OCI-LY7 (cell line): ENCODE results near the gene VKORC1. TPM values are rescaled to one million over a fixed set of nuclear protein-coding genes. Genes with fewer than 3 reads are reported as not detected.

Experiments
- BruUV-seq: library from RNA; stranded (reverse); fragments of 400-500 nt; replicated peaks from 2 replicates; lab custom pipeline; 2021; lab: Mats Ljungman, UMichigan
- CTCF ChIA-PET: fragments of 300-600 bp; sonication (Branson Sonifier 250); formaldehyde crosslinking; loops from one replicate; lab custom pipeline; 2022; ENCODE audit warnings: antibody characterized with exemption; ENCODE audit not compliant: unreplicated experiment; lab: Charles Lee
- POLR2A ChIA-PET: fragments of 300-600 bp; sonication (Branson Sonifier 250); formaldehyde crosslinking; loops from one replicate; lab custom pipeline; 2022; ENCODE audit warnings: antibody characterized with exemption; lab: Charles Lee
- DNase-seq: peaks from one replicate; pipeline ENCODE4 v3.0.0-alpha.2; 2015; ENCODE audit warnings: low spot score
- H2AFZ ChIP-seq: fragments of 200-600 bp; sonication (generic), shearing (Covaris generic); 2 replicates; pipeline ENCODE4 v1.6.1; 2014; ENCODE audit warnings: mild to moderate bottlenecking, antibody characterized with exemption, low read length, moderate library complexity
- H3K27ac ChIP-seq: fragments of 200-600 bp; sonication (generic); 2 replicates; pipeline ENCODE4 v1.5.1; 2014; ENCODE audit warnings: mixed run types, low read depth, mild to moderate bottlenecking, moderate library complexity, low read length, inconsistent platforms; ENCODE audit not compliant: poor library complexity, severe bottlenecking
- H3K36me3 ChIP-seq: fragments of 200-600 bp; sonication (generic); 2 replicates; pipeline ENCODE4 v1.6.1; 2014; ENCODE audit warnings: mild to moderate bottlenecking, antibody characterized with exemption, low read length, moderate library complexity, mixed read lengths; ENCODE audit not compliant: insufficient read depth
- H3K4me1 ChIP-seq: fragments of 200-600 bp; sonication (generic); 2 replicates; pipeline ENCODE4 v1.5.1; 2014; ENCODE audit warnings: mild to moderate bottlenecking, low read length; ENCODE audit not compliant: insufficient read depth, poor library complexity, severe bottlenecking
- H3K4me2 ChIP-seq: fragments of 200-600 bp; sonication (generic); 2 replicates; pipeline ENCODE4 v1.6.1; 2014; ENCODE audit warnings: mild to moderate bottlenecking, low read length
- H3K4me3 ChIP-seq: fragments of 200-600 bp; sonication (generic); 2 replicates; pipeline ENCODE4 v1.5.1; 2014; ENCODE audit warnings: mild to moderate bottlenecking, low read depth, low read length; ENCODE audit not compliant: poor library complexity, severe bottlenecking
- H3K79me2 ChIP-seq: fragments of 200-600 bp; sonication (generic); 2 replicates; pipeline ENCODE4 v1.6.1; 2016; ENCODE audit warnings: low read depth, mild to moderate bottlenecking, low read length, moderate library complexity, mixed read lengths; ENCODE audit not compliant: insufficient read depth
- H3K9me2 ChIP-seq: fragments of 200-600 bp; sonication (generic); 2 replicates; pipeline ENCODE4 v1.6.1; 2016; ENCODE audit warnings: mild to moderate bottlenecking, low read length, mixed read lengths; ENCODE audit not compliant: insufficient read depth
- H3K9me3 ChIP-seq: fragments of 200-600 bp; sonication (generic); 2 replicates; pipeline ENCODE4 v1.6.1; 2014; ENCODE audit warnings: mild to moderate bottlenecking, mixed run types, low read length, mixed read lengths
- H4K20me1 ChIP-seq: fragments of 200-600 bp; sonication (generic); 2 replicates; pipeline ENCODE4 v1.6.1; 2014; ENCODE audit warnings: mild to moderate bottlenecking, antibody characterized with exemption, low read length, moderate library complexity, mixed read lengths; ENCODE audit not compliant: insufficient read depth
- CTCF ChIP-seq: fragments of 200-600 bp; sonication (generic); conservative IDR thresholded peaks from 2 replicates; pipeline ENCODE4 v1.5.1; 2014; ENCODE audit warnings: mild to moderate bottlenecking, antibody characterized with exemption, low read length, moderate library complexity, mixed read lengths
- EZH2phosphoT487 ChIP-seq: fragments of 200-600 bp; sonication (generic); IDR thresholded peaks from 2 replicates; pipeline ENCODE4 v1.6.1; 2018; ENCODE audit warnings: low read depth, borderline replicate concordance, mild to moderate bottlenecking, mixed run types, antibody characterized with exemption, low read length, moderate library complexity, mixed read lengths
- intact Hi-C: fragments of 100-400 bp; cut with micrococcal nuclease; formaldehyde crosslinking; loops from one replicate; pipeline ENCODE4 v1.10.0; 2022; ENCODE audit not compliant: unreplicated experiment
- total RNA-seq, 2 experiments: library from RNA; depleted of rRNA in 1 of 2; stranded (reverse); fragments of >200 nt in 1 of 2; shearing (Covaris generic) in 1 of 2; gene quantifications; 2 replicates each; pipeline ENCODE4 v1.2.3, GENCODE V29; 2014 to 2022

VKORC1 gene
- total RNA-seq, 2 experiments from 2014 or later = 69.3 to 70.2 TPM

- no peaks in the 10 kb centered on the region for H3K9me3 ChIP-seq
- no peaks in the 10 kb centered on the region for H3K4me1 ChIP-seq
- no peaks in the 10 kb centered on the region for H3K79me2 ChIP-seq
- H2AFZ ChIP-seq = no peak overlapping the region
- BruUV-seq = no TSS peak
- H3K4me3 ChIP-seq = no peak overlapping the region
- ChIA-PET POLR2A (no interaction called here), CTCF (no interaction called here)
- no peaks in the 10 kb centered on the region for H4K20me1 ChIP-seq
- intact Hi-C loops = no loop called here
- H3K36me3 ChIP-seq = peaks cover 64% of the 10 kb centered on the region; the same call in 1 of the 2 replicates
- no peak overlapping the region for H3K27ac ChIP-seq
- no peak overlapping the region for H3K4me2 ChIP-seq
- no peaks in the 10 kb centered on the region for H3K9me2 ChIP-seq
- TF ChIP-seq CTCF = no peak
- no peak for TF ChIP-seq EZH2phosphoT487
- DNase-seq = no peak
Measured at GRCh38 chr16:31085411-31085810, 9.2 kb downstream of the VKORC1 start.

DNA sequence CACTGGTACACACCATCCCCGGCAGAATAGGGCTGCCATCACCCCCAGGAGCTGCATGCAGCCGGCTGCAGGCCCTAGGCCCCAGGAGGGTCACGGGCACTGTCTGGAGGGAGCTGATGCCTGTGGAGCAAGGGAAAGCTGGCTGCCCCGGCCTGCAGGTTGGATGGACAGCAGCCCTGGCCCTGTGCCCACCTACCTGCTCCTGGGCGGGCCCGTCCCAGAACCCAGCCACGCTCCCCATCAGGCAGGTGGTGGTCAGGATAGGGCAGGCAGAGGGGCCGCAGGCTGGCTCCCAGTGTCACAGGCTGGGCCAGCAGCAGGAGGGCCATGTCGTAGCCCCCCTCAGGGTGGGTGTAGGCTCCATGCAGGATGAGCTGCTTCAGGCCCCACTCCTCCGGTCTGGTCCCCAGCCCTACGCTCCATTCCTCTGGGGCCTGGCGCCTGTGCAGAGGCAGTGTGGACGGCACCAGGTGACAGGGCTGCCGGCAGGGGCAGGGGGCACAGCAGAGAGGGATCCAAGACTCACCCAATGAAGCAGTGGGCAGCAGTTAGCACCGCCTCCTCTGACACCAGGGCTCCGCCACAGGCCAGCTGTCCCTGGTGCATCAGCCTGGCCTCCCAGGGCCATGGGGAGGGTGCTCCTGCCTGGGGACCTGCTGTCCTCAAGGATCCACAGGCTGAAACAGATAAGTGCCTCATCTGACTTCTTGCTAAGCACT is 9.9 kb downstream of the VKORC1 start:
- no peaks in the 10 kb centered on the region for H3K9me3 ChIP-seq
- H3K4me1 ChIP-seq = no peaks in the 10 kb centered on the region
- no peaks in the 10 kb centered on the region for H4K20me1 ChIP-seq
- POLR2A ChIA-PET = interaction anchor here (0.6 kb wide), 1 partner anchor 125 kb away, joined by 17 read pairs; no protein-coding TSS in a partner anchor
- CTCF ChIA-PET = no interaction called here
- H3K4me3 ChIP-seq = no peak overlapping the region
- H3K79me2 ChIP-seq = no peaks in the 10 kb centered on the region
- TF ChIP-seq CTCF (no peak), EZH2phosphoT487 (no peak)
- DNase-seq = no peak
- no TSS peak for BruUV-seq
- H3K4me2 ChIP-seq = no peak overlapping the region
- peaks cover 64% of the 10 kb centered on the region for H3K36me3 ChIP-seq
- intact Hi-C loops = no loop called here
- H2AFZ ChIP-seq = no peak overlapping the region
- no peaks in the 10 kb centered on the region for H3K9me2 ChIP-seq
- H3K27ac ChIP-seq = no peak overlapping the region

GRCh38 chr16:31083981-31084380 is 10.6 kb downstream of the VKORC1 start:
- no peaks in the 10 kb centered on the region for H3K4me1 ChIP-seq
- CTCF ChIA-PET = no interaction called here
- POLR2A ChIA-PET = no interaction called here
- no peak overlapping the region for H3K4me2 ChIP-seq
- intact Hi-C loops = no loop called here
- H4K20me1 ChIP-seq = no peaks in the 10 kb centered on the region
- TF ChIP-seq EZH2phosphoT487 = no peak
- TF ChIP-seq CTCF = no peak
- H3K79me2 ChIP-seq = no peaks in the 10 kb centered on the region
- no peaks in the 10 kb centered on the region for H3K9me2 ChIP-seq
- no TSS peak for BruUV-seq
- H3K9me3 ChIP-seq = no peaks in the 10 kb centered on the region
- H3K4me3 ChIP-seq = no peak overlapping the region
- H3K27ac ChIP-seq = no peak overlapping the region
- DNase-seq = no peak
- peaks cover 66% of the 10 kb centered on the region for H3K36me3 ChIP-seq
- H2AFZ ChIP-seq = no peak overlapping the region
